GM18520 (cell line): Measurements from ENCODE around the gene CARD11.
A peak's percentile ranks its signal among the peaks of the same experiment; 100 is the strongest.
"Not testable (repeated sequence)": the region's sequence is repeated elsewhere in the genome, so short reads cannot be mapped to it uniquely, and the experiment has no call there.

Experiments used
- ATAC-seq: cut with Tn5 transposase; IDR thresholded peaks from one replicate; pipeline ENCODE4 v1.9.1; 2021; ENCODE audit not compliant: unreplicated experiment

CARD11 gene

GRCh38 chr7:3065724-3066143 lies 22.1 kb upstream of the CARD11 start:
- ATAC-seq = no peak

- no peak for ATAC-seq
These were observed 20.4 kb upstream of the CARD11 start for GRCh38 chr7:3064067-3064466.

- ATAC-seq = peak; percentile 84
These were observed 19.5 kb upstream of the CARD11 start for GRCh38 chr7:3063016-3063753.

GRCh38 chr7:3057066-3057420 lies 13.4 kb upstream of the CARD11 start:
- no peak for ATAC-seq

- ATAC-seq = no peak
These were observed 12.8 kb upstream of the CARD11 start for GRCh38 chr7:3056234-3057065.

- no peak for ATAC-seq
These were observed 12.0 kb upstream of the CARD11 start for GRCh38 chr7:3055626-3056025.

GRCh38 chr7:3042861-3043489 lies 692 bp downstream of the CARD11 start:
- no peak for ATAC-seq

- no peak for ATAC-seq
These were observed 1.5 kb downstream of the CARD11 start for GRCh38 chr7:3041986-3042675.

GRCh38 chr7:3039787-3040186 lies 3.9 kb downstream of the CARD11 start:
- no peak for ATAC-seq

GRCh38 chr7:3038011-3038410 lies 5.7 kb downstream of the CARD11 start:
- not testable (repeated sequence) for ATAC-seq

- no peak for ATAC-seq
These were observed 6.4 kb downstream of the CARD11 start for GRCh38 chr7:3037259-3037658.

- ATAC-seq = no peak
These were observed 9.0 kb downstream of the CARD11 start for GRCh38 chr7:3034591-3035150.

GRCh38 chr7:3033581-3033980 lies 10.1 kb downstream of the CARD11 start:
- ATAC-seq = no peak

GRCh38 chr7:3033136-3033535 lies 10.5 kb downstream of the CARD11 start:
- no peak for ATAC-seq

GRCh38 chr7:3032256-3032655 lies 11.4 kb downstream of the CARD11 start:
- no peak for ATAC-seq

GRCh38 chr7:3029138-3029537 lies 14.5 kb downstream of the CARD11 start:
- no peak for ATAC-seq

GRCh38 chr7:3028758-3029093 lies 14.9 kb downstream of the CARD11 start:
- ATAC-seq = no peak

- ATAC-seq = no peak
These were observed 15.5 kb downstream of the CARD11 start for GRCh38 chr7:3028071-3028757.

- ATAC-seq = no peak
These were observed 16.4 kb downstream of the CARD11 start for GRCh38 chr7:3027005-3027845.

GRCh38 chr7:3025616-3026015 lies 18.1 kb downstream of the CARD11 start:
- ATAC-seq = no peak
